ENCODE measurements around the gene NACA2. TPM values are rescaled to one million over a fixed set of nuclear protein-coding genes. Genes with fewer than 3 reads are reported as not detected.

NACA2 gene
- polyA plus RNA-seq, 1 donor (not counting 4 experiments of a cell fraction or from before 2014, with no cell fraction given) = 0.79 TPM

DNA sequence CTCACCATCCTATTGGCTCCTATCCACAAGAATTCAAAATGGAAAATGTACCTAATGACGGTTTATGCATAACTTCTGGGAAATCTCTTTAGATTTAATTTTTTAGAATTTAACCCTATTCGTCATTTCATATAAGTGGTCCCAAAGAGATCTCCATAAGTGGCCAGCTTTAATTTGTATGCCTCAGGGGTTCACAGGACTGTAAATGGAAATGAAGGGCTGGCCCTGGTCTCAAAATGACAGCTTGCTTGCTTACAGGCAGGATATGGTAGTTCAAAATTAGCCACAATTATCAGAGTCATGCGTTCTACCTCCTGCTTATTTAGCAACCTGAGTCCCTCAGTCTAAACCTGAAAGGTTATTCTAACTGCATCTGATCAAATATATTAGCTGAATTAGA is 6.6 kb upstream of the NACA2 start:
- Histone ChIP-seq H3K79me2 (ENCODE audit: control insufficient read depth, insufficient read depth, low read length) (no peaks in the 10 kb centered on the region), H3K36me3 (ENCODE audit: control insufficient read depth in 2 of 2, extremely low read depth in 1 of 2, insufficient read depth in 2 of 2, low read length in 2 of 2) (no peaks in the 10 kb centered on the region), H3K4me1 (ENCODE audit: control insufficient read depth, extremely low read depth, insufficient read depth, low read length) (no peaks in the 10 kb centered on the region), H3K9me1 (ENCODE audit: control insufficient read depth, extremely low read depth, insufficient read depth, low read length) (no peaks in the 10 kb centered on the region), H2AFZ (ENCODE audit: control insufficient read depth, low read length) (no peak overlapping the region), H3K27me3 (ENCODE audit: control insufficient read depth, extremely low read depth, insufficient read depth, low read length) (peaks cover 18% of the 10 kb centered on the region), H3K9ac (ENCODE audit: control insufficient read depth, extremely low read depth, insufficient read depth, low read length) (no peak overlapping the region), H3K9me3 (ENCODE audit: control insufficient read depth, low read depth, low read length) (no peaks in the 10 kb centered on the region), H3K4me2 (ENCODE audit: control insufficient read depth, extremely low read depth, insufficient read depth, low read depth, low read length) (no peak overlapping the region), H4K20me1 (ENCODE audit: control insufficient read depth, extremely low read depth, insufficient read depth, low read length) (no peaks in the 10 kb centered on the region), H3K4me3 (ENCODE audit: control insufficient read depth in 2 of 3, extremely low read depth in 1 of 3, insufficient read depth in 2 of 3, low read depth in 1 of 3, low read length in 3 of 3) (no peak overlapping the region), H3K27ac (ENCODE audit: control insufficient read depth, insufficient read depth, low read length) (no peak overlapping the region)
- DNase-seq (ENCODE audit: low read depth, low spot score) (no peak), FAIRE-seq (no peak)
- TF ChIP-seq EZH2 (IDR thresholded peaks at IDR 0.05; ENCODE audit: low read length) = no peak
- TF ChIP-seq, protein P1, sequence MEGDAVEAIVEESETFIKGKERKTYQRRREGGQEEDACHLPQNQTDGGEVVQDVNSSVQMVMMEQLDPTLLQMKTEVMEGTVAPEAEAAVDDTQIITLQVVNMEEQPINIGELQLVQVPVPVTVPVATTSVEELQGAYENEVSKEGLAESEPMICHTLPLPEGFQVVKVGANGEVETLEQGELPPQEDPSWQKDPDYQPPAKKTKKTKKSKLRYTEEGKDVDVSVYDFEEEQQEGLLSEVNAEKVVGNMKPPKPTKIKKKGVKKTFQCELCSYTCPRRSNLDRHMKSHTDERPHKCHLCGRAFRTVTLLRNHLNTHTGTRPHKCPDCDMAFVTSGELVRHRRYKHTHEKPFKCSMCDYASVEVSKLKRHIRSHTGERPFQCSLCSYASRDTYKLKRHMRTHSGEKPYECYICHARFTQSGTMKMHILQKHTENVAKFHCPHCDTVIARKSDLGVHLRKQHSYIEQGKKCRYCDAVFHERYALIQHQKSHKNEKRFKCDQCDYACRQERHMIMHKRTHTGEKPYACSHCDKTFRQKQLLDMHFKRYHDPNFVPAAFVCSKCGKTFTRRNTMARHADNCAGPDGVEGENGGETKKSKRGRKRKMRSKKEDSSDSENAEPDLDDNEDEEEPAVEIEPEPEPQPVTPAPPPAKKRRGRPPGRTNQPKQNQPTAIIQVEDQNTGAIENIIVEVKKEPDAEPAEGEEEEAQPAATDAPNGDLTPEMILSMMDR (optimal IDR thresholded peaks at IDR 0.05 in 1 of 3, IDR thresholded peaks at IDR 0.05 in 1 of 3, conservative IDR thresholded peaks at IDR 0.05 in 1 of 3; ENCODE audit: extremely low read depth in 1 of 3, insufficient read depth in 2 of 3, low read length in 3 of 3) = no peak
- dilution Hi-C loops (cut with MboI; ENCODE audit: extremely low pct_ligation_motif_present, low sequenced_read_pairs) = no loop called here

DNA sequence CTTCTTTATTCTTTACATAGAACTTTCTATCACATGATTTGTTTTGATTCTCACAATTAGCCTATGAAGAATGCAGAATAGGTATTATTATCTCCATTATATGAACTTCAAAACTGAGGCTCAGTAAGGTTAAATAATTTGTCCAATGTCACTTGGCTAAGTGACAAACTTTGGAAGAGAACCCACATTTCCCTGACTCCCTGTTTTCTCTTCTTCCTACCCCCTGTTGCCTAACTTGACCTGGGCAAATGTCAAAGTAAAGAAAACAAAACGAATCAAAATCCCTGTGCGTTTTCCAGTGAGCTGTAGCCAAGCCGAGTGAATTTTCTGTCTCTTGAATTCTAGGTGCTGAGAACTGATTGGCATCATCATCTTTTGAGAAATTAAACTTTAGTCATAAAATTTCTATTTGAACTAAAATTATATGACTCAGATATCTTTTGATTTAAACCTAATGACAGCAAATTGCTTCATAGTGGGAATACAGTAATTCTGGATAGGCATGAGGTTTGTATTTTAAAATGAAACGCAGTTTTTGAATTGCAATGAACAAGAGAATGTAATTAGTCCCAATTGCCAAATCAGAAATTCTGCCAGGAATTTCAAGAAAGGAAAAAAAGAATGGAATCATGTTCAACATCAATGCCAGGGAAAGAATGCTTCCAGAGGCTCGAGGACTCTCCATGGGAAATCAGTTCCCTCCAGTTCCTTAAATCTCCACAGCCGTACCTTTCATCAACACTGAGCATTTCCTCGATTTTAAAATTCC is 4.6 kb upstream of the NACA2 start:
- Histone ChIP-seq H3K79me2 (ENCODE audit: control insufficient read depth, insufficient read depth, low read length) (no peaks in the 10 kb centered on the region), H3K4me3 (ENCODE audit: control insufficient read depth in 2 of 3, extremely low read depth in 1 of 3, insufficient read depth in 2 of 3, low read depth in 1 of 3, low read length in 3 of 3) (no peak overlapping the region), H2AFZ (ENCODE audit: control insufficient read depth, low read length) (no peak overlapping the region), H3K4me1 (ENCODE audit: control insufficient read depth, extremely low read depth, insufficient read depth, low read length) (no peaks in the 10 kb centered on the region), H3K27ac (ENCODE audit: control insufficient read depth, insufficient read depth, low read length) (no peak overlapping the region), H3K9me1 (ENCODE audit: control insufficient read depth, extremely low read depth, insufficient read depth, low read length) (no peaks in the 10 kb centered on the region), H3K27me3 (ENCODE audit: control insufficient read depth, extremely low read depth, insufficient read depth, low read length) (peaks cover 18% of the 10 kb centered on the region), H3K9ac (ENCODE audit: control insufficient read depth, extremely low read depth, insufficient read depth, low read length) (no peak overlapping the region), H3K4me2 (ENCODE audit: control insufficient read depth, extremely low read depth, insufficient read depth, low read depth, low read length) (no peak overlapping the region), H3K36me3 (ENCODE audit: control insufficient read depth in 2 of 2, extremely low read depth in 1 of 2, insufficient read depth in 2 of 2, low read length in 2 of 2) (no peaks in the 10 kb centered on the region), H3K9me3 (ENCODE audit: control insufficient read depth, low read depth, low read length) (no peaks in the 10 kb centered on the region), H4K20me1 (ENCODE audit: control insufficient read depth, extremely low read depth, insufficient read depth, low read length) (no peaks in the 10 kb centered on the region)
- FAIRE-seq = no peak
- no peak for DNase-seq (ENCODE audit: low read depth, low spot score)
- TF ChIP-seq, protein P1 (optimal IDR thresholded peaks at IDR 0.05 in 1 of 3, IDR thresholded peaks at IDR 0.05 in 1 of 3, conservative IDR thresholded peaks at IDR 0.05 in 1 of 3; ENCODE audit: extremely low read depth in 1 of 3, insufficient read depth in 2 of 3, low read length in 3 of 3) = no peak
- no peak for TF ChIP-seq EZH2 (IDR thresholded peaks at IDR 0.05; ENCODE audit: low read length)
- dilution Hi-C loops (cut with MboI; ENCODE audit: extremely low pct_ligation_motif_present, low sequenced_read_pairs) = no loop called here

Data from keratinocyte (primary cell).